ENCODE measurements around the gene HAGH.

HAGH gene

GRCh38 chr16:1762196-1762878 is 64.3 kb downstream of the HAGH start:
- no peak for TF ChIP-seq CTCF (conservative IDR thresholded peaks at IDR 0.05; ENCODE audit: low read depth, low read length)
- H3K4me3 ChIP-seq (ENCODE audit: low read length): no peak overlapping the region
- DNase-seq (ENCODE audit: low read depth): no peak

- TF ChIP-seq CTCF (conservative IDR thresholded peaks at IDR 0.05; ENCODE audit: low read depth, low read length): no peak
- H3K4me3 ChIP-seq (ENCODE audit: low read length): no peak overlapping the region
- no peak for DNase-seq (ENCODE audit: low read depth)
Observed at GRCh38 chr16:1761751-1762150, 64.9 kb downstream of the HAGH start.

GRCh38 chr16:1760911-1761310 is 65.7 kb downstream of the HAGH start:
- no peak for TF ChIP-seq CTCF (conservative IDR thresholded peaks at IDR 0.05; ENCODE audit: low read depth, low read length)
- H3K4me3 ChIP-seq (ENCODE audit: low read length): no peak overlapping the region
- DNase-seq (ENCODE audit: low read depth): no peak

- H3K4me3 ChIP-seq (ENCODE audit: low read length): no peak overlapping the region
- TF ChIP-seq CTCF (conservative IDR thresholded peaks at IDR 0.05; ENCODE audit: low read depth, low read length): no peak
- DNase-seq (ENCODE audit: low read depth): no peak
Observed at GRCh38 chr16:1759511-1759910, 67.1 kb downstream of the HAGH start.

GRCh38 chr16:1758923-1759322 is 67.7 kb downstream of the HAGH start:
- no peak overlapping the region for H3K4me3 ChIP-seq (ENCODE audit: low read length)
- TF ChIP-seq CTCF (conservative IDR thresholded peaks at IDR 0.05; ENCODE audit: low read depth, low read length): no peak
- no peak for DNase-seq (ENCODE audit: low read depth)

- H3K4me3 ChIP-seq (ENCODE audit: low read length): no peak overlapping the region
- no peak for DNase-seq (ENCODE audit: low read depth)
- no peak for TF ChIP-seq CTCF (conservative IDR thresholded peaks at IDR 0.05; ENCODE audit: low read depth, low read length)
Observed at GRCh38 chr16:1757714-1758461, 68.7 kb downstream of the HAGH start.

Data from retinal pigment epithelial cell (primary cell).